T-helper 1 cell (primary cell): ENCODE results near the gene SH3TC1.

Source experiments
- DNase-seq, 5 donors: peaks; one replicate each; pipeline ENCODE4 v3.0.0-alpha.2; 2012 to 2020

The SH3TC1 gene

DNA sequence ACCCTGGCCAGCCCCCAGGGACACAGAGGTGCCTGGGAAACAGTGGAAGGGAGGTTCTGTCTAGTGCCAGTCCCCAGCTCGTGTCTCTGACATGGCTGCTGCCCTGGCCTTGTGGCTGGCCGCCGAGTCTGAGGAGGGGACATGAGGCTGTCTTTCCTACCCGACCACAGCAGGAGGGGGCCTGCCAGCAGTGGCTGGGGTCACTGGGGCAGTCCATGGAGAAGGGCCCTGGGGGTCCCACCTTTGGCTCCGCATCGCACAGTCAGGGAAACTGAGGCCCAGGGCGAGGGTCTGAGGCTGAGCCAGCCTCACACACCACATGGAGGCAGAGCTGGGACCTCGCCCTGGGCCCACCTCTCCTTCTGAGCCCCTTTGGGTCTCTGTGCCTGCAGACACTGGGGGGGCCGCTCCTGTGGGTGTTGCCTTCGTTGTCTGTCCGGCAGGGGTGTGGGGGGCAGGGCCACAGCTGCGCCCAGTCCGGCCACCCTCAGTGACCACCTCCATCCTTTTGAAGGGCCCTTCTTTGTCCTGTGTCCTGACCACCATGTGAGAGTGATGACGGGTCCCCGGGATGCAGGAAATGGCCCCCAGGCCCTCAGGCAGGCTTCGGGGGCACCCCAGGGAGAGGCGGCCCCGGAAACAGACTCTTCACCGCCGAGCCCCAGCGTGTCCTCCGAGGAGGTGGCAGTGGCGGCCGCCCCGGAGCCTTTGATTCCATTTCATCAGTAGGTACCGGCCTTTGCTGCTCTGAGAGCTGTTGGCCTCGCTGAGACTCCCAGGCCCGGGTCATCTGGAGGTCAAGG, 17.6 kb downstream of the SH3TC1 start:
- DNase-seq = no peak

DNA sequence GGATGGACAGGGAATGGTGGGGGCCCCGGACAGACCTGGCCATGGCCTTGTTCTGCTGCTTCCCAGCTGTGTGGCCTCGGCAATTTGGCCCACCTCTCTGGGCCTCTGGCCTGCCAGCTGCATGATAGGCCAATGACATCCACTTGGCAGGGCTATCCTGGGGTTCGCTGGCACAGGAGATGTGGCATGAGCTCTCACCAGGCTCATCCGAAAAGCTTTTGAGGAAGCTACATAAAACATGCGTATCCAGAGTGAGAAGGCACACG, 18.1 kb downstream of the SH3TC1 start:
- DNase-seq = no peak

- no peak for DNase-seq
Observed at GRCh38 chr4:8217871-8218270, 18.8 kb downstream of the SH3TC1 start.

GRCh38 chr4:8218371-8219031, 19.4 kb downstream of the SH3TC1 start:
- DNase-seq = peak in 1 of 5 donors; percentile 33

DNA sequence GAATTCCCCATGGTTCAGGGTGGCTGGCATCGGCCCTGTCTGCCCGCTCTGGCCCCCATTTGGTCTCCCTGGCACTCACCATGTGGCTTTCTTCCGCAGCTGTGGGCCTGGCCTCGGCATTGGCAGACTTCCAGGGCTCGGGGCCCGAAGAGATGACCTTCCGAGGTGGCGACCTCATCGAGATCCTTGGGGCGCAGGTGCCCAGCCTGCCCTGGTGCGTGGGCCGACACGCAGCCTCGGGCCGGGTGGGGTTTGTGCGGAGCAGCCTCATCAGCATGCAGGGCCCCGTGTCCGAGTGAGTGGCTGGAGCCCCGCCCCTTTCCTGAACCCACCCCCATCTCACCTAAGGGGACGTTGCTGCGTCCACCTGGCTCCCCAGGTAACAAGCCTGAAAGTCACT, 20.1 kb downstream of the SH3TC1 start:
- DNase-seq = no peak

DNA sequence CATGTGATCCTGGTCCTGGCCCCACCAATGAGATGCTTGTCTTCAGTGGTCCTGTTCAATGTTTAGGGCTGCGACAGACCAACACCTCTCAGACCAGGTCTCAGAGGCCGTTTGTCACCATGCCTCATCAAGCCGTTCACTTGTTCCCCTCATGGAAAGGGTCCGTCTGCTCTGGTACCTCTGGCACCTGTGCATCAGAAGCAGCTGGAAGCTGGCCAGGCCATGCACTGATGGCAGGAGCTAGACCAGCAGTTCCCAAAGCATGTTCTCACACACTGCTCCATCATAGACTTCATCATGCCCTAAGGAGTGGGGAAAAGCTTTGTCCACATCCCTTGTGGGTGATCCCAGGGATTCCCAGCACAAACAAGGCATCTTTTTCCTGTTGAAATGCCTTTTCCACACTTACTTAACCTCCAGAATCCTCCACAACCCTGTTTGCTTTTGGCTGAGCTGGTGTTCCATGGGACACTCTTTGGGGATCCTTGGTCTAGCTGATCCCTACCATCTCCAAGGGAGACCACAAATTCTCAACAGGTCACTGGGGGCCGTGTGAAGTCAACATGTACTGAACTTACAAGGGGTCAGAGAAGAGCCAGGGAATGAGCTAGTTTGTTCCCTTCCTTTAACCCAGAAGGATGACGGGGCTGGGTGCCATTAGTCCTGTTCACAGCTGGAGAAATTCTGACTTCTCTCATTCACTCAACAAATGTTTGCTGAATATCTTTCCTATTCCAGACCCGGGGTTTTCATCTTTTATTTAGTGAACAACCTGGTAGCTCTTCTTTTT, 21.8 kb downstream of the SH3TC1 start:
- DNase-seq = no peak

GRCh38 chr4:8221476-8221875, 22.4 kb downstream of the SH3TC1 start:
- DNase-seq = peak in 1 of 5 donors; percentile 37

- DNase-seq = no peak
Observed at GRCh38 chr4:8221985-8222384, 22.9 kb downstream of the SH3TC1 start.

DNA sequence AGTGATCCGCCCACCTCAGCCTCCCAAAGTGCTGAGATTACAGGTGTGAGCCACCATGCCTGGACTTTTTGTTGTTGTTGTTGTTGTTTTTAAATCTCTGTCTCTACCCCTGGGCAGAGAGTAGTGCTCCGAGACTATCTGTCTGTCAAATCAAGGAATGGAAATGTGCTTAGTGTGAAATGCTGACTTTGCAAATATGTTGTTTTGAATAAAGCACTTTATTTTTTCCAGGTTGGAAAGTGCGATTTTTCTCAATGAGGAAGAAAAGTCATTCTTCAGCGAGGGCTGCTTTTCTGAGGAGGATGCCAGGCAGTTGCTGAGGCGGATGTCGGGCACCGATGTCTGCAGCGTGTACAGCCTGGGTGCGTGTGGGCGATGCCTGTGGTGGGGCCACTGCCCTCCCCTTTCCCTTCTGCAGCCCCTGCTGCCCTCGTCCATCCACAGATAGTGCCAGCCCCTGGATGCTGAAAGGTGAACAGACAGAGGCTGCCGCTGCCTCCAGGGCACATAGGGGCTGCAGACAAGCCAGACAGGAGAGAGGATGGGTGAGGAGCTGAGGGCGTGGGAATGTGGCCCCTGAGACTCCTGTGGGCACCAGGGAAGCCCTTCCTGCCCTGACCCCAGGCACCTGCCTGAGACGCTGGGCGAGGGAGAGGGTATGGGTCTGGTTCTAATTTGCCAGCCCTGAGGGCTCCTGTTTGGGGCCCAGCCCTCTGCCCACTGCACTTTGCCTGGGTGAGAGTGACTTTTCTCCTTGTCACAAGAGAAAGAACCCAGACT, 23.7 kb downstream of the SH3TC1 start:
- DNase-seq = no peak

- DNase-seq = no peak
Observed at GRCh38 chr4:8224267-8224974, 25.3 kb downstream of the SH3TC1 start.

DNA sequence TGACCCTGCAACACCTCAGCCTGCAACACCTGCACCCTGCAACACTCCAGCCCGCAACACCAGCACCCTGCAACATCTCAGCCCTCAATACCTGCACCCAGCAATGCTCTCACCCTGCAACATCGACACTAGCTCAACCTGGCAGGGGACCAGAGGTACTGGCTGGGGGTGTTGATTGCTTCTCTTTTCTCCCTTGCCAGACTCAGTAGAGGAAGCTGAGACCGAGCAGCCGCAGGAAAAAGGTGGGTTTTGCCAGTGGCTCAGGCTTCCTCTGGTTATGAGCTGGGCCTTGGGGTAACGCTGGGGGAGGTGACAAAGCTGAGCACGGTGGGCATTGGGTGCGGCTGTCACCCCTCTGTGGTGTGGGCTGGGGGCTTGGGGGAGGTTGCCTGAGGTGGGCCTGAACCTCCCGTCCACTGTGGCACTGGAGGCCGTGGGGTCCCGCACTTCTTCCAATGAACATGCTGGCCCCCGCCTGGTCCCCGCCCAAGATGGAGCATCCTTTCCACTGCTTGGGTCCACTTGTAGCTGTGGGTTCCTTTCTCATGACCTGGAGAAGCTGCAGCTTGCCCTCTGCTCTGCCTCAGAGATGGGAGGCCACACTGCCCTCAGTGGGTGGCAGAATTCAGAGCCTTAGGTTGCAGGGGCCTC, 26.0 kb downstream of the SH3TC1 start:
- DNase-seq = no peak

DNA sequence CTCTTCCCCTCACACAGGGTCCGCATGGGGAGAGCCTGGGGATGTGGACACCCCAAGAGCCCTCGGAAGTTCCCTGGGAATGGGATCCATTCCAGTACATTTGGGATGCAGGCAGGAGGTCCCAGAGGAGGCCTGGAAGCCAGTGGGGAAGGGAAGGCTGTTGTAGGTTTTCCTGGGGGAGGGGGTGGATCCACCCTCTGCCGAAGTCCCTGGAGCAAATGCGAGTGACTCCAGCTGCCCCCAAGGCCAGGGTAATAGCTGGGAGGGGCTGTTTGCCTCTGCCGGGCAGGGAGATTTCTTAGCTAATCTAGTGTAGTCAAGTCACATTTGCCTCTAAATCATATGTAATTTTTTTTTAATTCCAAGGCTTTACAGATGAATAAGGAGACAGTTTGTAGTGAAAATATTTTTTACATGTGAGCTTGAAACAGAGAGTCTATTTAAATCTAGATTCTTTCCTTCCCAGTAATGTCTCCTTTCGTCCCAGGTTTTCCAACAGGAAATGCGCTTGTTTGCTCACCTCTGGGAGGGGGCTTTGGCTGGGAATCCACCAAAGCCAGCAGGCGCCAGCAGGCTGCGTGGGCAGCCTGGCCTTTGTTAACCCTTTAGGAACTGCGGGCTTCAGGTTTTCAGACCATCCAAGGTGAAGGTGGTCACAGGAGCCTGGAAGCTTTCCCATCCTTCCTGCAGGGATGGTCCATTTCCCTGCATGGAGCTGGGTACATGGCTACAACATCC, 26.8 kb downstream of the SH3TC1 start:
- DNase-seq = no peak

- DNase-seq = no peak
Observed at GRCh38 chr4:8227201-8227770, 28.2 kb downstream of the SH3TC1 start.

GRCh38 chr4:8227771-8228318, 28.8 kb downstream of the SH3TC1 start:
- no peak for DNase-seq

DNA sequence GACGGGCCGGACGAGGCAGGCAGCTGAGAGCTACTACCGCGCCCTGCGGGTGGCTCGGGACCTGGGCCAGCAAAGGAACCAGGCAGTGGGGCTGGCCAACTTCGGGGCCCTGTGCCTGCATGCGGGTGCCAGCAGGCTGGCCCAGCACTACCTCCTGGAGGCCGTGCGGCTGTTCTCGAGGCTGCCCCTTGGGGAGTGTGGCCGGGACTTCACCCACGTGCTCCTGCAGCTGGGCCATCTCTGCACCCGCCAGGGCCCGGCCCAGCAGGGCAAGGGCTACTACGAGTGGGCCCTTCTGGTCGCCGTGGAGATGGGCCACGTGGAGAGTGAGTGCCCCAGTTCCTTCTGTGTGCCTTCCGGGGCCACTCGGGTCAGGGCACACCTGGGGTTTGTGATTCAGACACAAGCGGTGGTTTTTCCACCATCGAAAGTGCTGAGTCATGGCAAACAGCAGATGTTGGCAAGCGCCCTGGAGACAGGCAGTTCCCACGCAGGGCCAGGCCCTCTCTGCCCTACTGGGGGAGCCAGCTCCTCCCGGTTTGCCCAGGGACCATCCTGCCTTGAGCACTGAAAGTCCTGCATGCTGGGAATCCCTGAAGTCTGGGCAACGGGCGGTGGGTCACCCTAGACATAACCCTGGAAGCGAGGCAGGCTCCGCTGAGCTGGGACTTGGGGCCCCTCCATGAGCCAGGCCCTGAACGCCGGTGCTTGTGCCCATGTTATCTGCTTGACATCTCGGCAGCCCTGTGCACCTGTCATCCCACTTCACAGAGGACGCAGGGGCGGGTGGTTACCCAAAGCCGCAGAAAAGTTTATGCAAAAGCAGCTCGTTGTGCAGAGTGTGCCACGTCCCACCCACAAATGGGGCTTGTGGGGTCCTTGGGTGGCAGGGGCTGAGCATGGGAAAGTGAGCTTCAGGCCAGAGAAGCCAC, 29.5 kb downstream of the SH3TC1 start:
- DNase-seq = peak in 4 of 5 donors; percentile 46 to 81 (median 50)

DNA sequence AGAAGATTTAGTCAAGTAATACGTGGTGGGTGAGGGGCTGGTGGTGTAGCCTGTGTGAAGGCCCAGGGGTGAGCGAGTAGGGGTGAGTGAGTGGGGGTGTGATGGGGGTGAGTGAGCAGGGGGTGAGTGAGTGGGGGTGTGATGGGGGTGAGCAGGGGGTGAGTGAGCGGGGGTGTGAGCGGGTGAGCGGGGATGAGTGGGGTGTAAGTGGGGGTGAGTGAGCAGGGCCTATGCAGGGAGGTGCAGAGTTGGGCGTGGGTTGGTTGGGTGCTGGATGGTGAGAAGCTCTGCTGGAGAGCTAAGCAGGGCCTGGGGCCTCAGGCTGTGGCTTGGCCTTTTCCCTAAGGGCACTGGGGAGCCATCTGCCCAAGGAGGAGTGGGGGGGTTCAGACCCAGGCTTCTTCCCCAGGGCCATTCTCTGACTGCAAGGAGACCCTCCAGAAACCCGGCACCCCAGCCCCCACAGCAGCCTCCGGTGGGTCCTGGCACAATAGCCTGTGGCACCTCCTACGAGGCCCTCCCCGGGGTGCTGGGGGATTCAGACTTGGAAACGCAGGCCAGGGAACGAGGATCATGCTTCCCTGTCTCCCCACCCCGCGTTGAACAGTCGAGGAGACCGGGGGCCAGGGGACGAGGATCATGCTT, 30.4 kb downstream of the SH3TC1 start:
- DNase-seq = no peak

DNA sequence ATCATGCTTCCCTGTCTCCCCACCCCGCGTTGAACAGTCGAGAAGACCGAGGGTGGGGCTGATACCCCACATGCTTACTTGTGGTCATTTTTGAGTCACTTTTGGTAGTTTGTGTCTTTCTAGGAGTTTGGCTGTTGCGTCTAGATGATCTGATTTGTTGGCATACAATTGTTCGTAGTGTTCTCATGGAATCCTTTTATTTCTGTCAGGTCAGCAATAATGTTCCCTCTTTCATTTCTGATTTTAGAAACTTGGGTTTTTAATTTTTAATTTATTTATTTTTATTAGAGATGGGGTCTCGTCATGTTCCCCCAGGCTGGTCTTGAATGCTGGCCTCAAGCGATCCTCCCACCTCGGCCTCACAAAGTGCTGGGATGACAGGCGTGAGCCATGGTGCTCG, 30.9 kb downstream of the SH3TC1 start:
- no peak for DNase-seq

DNA sequence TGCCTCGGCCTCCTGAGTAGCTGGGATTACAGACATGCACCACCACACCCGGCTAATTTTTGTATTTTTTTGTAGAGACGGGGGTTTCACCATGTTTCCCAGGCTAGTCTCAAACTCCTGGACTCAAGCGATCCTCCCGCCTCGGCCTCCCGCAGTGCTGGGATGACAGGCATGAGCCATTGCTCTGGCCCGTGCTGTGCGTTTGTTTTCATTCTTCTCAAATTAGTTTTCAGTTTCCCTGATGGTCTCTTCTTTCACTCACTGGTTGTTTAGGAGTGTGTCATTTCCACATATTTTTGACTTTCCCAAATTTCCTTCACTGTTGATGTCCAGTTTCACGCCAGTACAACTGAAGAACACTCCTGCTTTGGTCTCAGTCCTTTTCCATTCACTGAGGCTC, 31.8 kb downstream of the SH3TC1 start:
- DNase-seq = no peak

DNA sequence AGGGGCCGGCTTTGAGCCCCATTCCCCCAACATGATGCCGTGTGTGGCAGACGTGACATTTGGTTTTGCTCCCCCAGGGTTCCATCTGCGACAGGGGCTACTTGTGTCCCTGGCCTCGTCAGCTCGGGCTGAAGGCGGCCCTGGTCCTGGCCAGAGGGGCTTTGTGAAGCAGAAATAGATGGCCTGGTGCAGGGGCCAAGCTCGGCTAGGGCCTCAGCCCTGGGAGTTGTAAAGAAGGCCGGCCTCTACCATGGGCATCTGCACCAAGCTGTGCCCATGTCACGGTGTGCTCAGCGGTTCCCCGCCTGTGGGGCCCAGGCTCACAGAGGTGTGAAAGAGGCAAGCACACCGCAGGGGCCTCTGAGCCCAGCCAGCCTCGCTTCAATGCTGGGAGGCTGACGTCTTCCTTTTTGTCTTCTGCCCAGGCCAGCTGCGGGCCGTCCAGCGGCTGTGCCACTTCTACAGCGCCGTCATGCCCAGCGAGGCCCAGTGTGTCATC, 32.5 kb downstream of the SH3TC1 start:
- no peak for DNase-seq
